ENCODE results near the gene SMAD3. TPM values are rescaled to one million over a fixed set of nuclear protein-coding genes. Genes with fewer than 3 reads are reported as not detected.

SMAD3 gene
- total RNA-seq, 4 donors from 2014 or later, result 25.9 to 69.4 (median 35.2) TPM

DNA sequence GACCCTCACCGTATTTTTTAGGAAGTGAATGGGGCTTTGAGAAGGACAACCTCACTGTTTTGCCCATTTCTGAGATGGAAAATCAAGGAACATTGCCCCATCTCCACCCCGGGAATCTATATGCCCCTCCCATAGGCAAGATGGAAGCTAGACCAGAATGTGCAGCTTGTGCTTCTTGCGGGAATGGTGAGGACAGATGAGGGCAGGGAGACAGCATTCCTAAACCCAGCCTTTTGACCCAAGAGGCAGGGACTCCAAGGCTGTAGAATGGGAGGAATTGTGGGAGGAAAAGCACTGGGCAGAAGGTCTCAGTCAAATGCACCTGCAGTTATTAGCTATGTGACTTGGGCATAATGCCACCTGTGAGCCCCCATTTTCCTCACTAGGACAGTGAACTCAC, 66.9 kb downstream of the SMAD3 start:
- H3K4me3 ChIP-seq (ENCODE audit: low read depth, poor library complexity, severe bottlenecking), result no peak overlapping the region
- no peak for TF ChIP-seq POLR2A (IDR thresholded peaks at IDR 0.05)
- TF ChIP-seq, protein P1, sequence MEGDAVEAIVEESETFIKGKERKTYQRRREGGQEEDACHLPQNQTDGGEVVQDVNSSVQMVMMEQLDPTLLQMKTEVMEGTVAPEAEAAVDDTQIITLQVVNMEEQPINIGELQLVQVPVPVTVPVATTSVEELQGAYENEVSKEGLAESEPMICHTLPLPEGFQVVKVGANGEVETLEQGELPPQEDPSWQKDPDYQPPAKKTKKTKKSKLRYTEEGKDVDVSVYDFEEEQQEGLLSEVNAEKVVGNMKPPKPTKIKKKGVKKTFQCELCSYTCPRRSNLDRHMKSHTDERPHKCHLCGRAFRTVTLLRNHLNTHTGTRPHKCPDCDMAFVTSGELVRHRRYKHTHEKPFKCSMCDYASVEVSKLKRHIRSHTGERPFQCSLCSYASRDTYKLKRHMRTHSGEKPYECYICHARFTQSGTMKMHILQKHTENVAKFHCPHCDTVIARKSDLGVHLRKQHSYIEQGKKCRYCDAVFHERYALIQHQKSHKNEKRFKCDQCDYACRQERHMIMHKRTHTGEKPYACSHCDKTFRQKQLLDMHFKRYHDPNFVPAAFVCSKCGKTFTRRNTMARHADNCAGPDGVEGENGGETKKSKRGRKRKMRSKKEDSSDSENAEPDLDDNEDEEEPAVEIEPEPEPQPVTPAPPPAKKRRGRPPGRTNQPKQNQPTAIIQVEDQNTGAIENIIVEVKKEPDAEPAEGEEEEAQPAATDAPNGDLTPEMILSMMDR (IDR thresholded peaks at IDR 0.05), result no peak
- 87 to 91% methylated on average over 3 of the region's 3 CpGs for WGBS, 2 donors
- intact Hi-C loops (cut with DNase I; ENCODE audit: low total_unique reads), result no loop called here
- DNase-seq (ENCODE audit: low spot score in 2 of 2), result no peak

DNA sequence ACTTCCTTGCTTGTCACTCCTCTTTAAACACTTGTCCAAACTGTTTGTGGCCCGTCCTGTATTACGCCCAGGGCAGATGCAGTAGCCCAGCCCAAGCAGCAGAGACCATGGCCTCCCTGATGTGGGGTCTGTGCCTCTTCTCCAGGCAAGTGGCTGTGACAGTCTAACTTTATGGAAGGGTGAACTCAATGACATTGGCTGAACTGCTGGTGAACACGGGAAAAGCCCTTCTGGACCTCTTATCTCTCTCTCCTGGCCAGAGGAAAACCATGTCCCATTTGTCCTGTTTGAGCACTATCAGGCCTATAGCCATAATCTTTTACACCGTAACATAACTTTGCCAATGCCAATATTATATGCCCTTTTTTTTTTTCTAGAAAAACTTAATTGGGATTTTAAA, 67.6 kb downstream of the SMAD3 start:
- no peak overlapping the region for H3K4me3 ChIP-seq (ENCODE audit: low read depth, poor library complexity, severe bottlenecking)
- intact Hi-C loops (cut with DNase I; ENCODE audit: low total_unique reads), result no loop called here
- 83 to 94% methylated on average over 4 of the region's 4 CpGs for WGBS, 2 donors
- TF ChIP-seq POLR2A (IDR thresholded peaks at IDR 0.05), result no peak
- TF ChIP-seq, protein P1 (IDR thresholded peaks at IDR 0.05), result no peak
- DNase-seq (ENCODE audit: low spot score in 2 of 2), result no peak

DNA sequence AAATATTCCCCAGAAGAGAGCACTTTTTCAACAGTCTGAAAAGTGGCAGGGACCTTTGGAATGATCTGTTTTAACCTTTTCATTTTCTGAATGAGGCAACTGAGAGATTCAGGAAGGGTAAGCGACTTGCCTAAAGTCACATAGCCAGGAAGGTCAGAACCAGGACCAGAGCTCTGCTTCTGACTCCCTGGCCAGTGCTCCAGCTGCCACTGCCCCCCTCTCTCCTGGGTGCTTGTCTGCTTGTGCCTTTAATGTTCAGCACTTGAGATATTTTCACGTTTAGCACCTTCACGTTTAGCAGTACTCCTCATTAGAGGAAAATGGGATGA, 68.3 kb downstream of the SMAD3 start:
- WGBS, 2 donors, result 47 to 67% methylated on average over 3 of the region's 3 CpGs
- DNase-seq (ENCODE audit: low spot score in 2 of 2), result no peak
- no peak overlapping the region for H3K4me3 ChIP-seq (ENCODE audit: low read depth, poor library complexity, severe bottlenecking)
- intact Hi-C loops (cut with DNase I; ENCODE audit: low total_unique reads), result no loop called here
- TF ChIP-seq, protein P1 (IDR thresholded peaks at IDR 0.05), result no peak
- TF ChIP-seq POLR2A (IDR thresholded peaks at IDR 0.05), result no peak

- TF ChIP-seq, protein P1 (IDR thresholded peaks at IDR 0.05), result no peak
- no peak for TF ChIP-seq POLR2A (IDR thresholded peaks at IDR 0.05)
- no peak for DNase-seq (ENCODE audit: low spot score in 2 of 2)
- H3K4me3 ChIP-seq (ENCODE audit: low read depth, poor library complexity, severe bottlenecking), result no peak overlapping the region
- WGBS, 2 donors, result 23 to 30% methylated on average over 13 of the region's 13 CpGs
- intact Hi-C loops (cut with DNase I; ENCODE audit: low total_unique reads), result no loop called here
Measured at GRCh38 chr15:67134067-67134838, 68.9 kb downstream of the SMAD3 start.

GRCh38 chr15:67134871-67135492, 69.6 kb downstream of the SMAD3 start:
- peak in 1 of 2 donors; percentile 79 for DNase-seq (ENCODE audit: low spot score in 2 of 2)
- intact Hi-C loops (cut with DNase I; ENCODE audit: low total_unique reads), result no loop called here
- H3K4me3 ChIP-seq (ENCODE audit: low read depth, poor library complexity, severe bottlenecking), result no peak overlapping the region
- whole genome bisulfite sequencing, 2 donors, result 49 to 56% methylated on average over 4 of the region's 4 CpGs
- TF ChIP-seq POLR2A (IDR thresholded peaks at IDR 0.05), result no peak
- TF ChIP-seq, protein P1 (IDR thresholded peaks at IDR 0.05), result no peak
